A549 (cell line): ENCODE data around the gene OLIG2. TPM values are rescaled to one million over a fixed set of nuclear protein-coding genes. Genes with fewer than 3 reads are reported as not detected.

Source experiments
- ATAC-seq, 2 experiments: fragments of 200-7000 bp in 1 of 2; fragments of >200 bp in 1 of 2; cut with Nextera tagmentation in 1 of 2; cut with Tn5 transposase in 1 of 2; 3 replicates each; pipeline versions ENCODE4 v1.8.0 to v1.9.1; 2018 to 2020; ENCODE audit warnings: mild to moderate bottlenecking in 1 of 2, moderate library complexity in 1 of 2
- CTCF ChIA-PET: fragments of 300-600 bp; sonication (Branson Sonifier 250); formaldehyde crosslinking; extraction: SDS; loops from one replicate; lab custom pipeline; 2021; ENCODE audit warnings: antibody characterized with exemption, inconsistent platforms; lab: Yijun Ruan, JAX
- POLR2A ChIA-PET: fragments of 350-600 bp; formaldehyde crosslinking; extraction: SDS; loops from one replicate; lab custom pipeline; 2021; ENCODE audit warnings: antibody characterized with exemption, inconsistent platforms; lab: Yijun Ruan, JAX
- DNase-seq, 2 experiments: peaks; one replicate each; pipeline versions ENCODE4 v3.0.0 to v3.0.0-alpha.2; 2011 to 2016; ENCODE audit warnings: low read depth in 1 of 2, low spot score in 1 of 2
- FAIRE-seq: peaks from 2 replicates; lab custom pipeline; 2011; peaks lifted over from hg19 to GRCh38; lab: Jason Lieb, UNC
- H3K27ac ChIP-seq, 2 experiments: fragments of >200 bp; sonication (Bioruptor Twin); formaldehyde crosslinking; 3 replicates each; pipeline ENCODE4 v1.5.1; 2016 to 2017
- H3K4me1 ChIP-seq: fragments of >200 bp; sonication (Bioruptor Twin); formaldehyde crosslinking; 3 replicates; pipeline ENCODE4 v1.6.1; 2016
- H3K4me2 ChIP-seq: fragments of >200 bp; sonication (Bioruptor Twin); formaldehyde crosslinking; 3 replicates; pipeline ENCODE4 v1.6.1; 2016
- H3K4me3 ChIP-seq: fragments of >200 bp; sonication (Bioruptor Twin); formaldehyde crosslinking; 3 replicates; pipeline ENCODE4 v1.5.1; 2016
- H3K9me3 ChIP-seq: fragments of >200 bp; sonication (Bioruptor Twin); formaldehyde crosslinking; 3 replicates; pipeline ENCODE4 v1.6.1; 2016
- BHLHE40 ChIP-seq: IDR thresholded peaks from 2 replicates; pipeline ENCODE4 v1.6.1; 2012; ENCODE audit warnings: low read depth, low read length, inconsistent platforms
- CBX2 ChIP-seq: fragments of 200-600 bp; sonication (generic); IDR thresholded peaks from 2 replicates; pipeline ENCODE4 v1.6.1; 2016; ENCODE audit warnings: low read depth, mild to moderate bottlenecking, borderline replicate concordance
- CHD2 ChIP-seq: fragments of 150-350 bp; IDR thresholded peaks from 2 replicates; pipeline ENCODE4 v1.6.1; 2014; ENCODE audit warnings: low read length; ENCODE audit not compliant: partially characterized antibody
- FOSB ChIP-seq: fragments of 250-450 bp; sonication (Bioruptor Pico); IDR thresholded peaks from 2 replicates; pipeline ENCODE4 v1.5.0; 2020; ENCODE audit warnings: mild to moderate bottlenecking, moderate library complexity
- GATA3 ChIP-seq: IDR thresholded peaks from 2 replicates; pipeline ENCODE4 v1.6.1; 2012; ENCODE audit warnings: borderline replicate concordance
- HEYL ChIP-seq: fragments of 250-450 bp; sonication (Bioruptor Pico); IDR thresholded peaks from 2 replicates; pipeline ENCODE4 v1.8.0; 2021; ENCODE audit warnings: mild to moderate bottlenecking, moderate library complexity
- HOXB13 ChIP-seq: fragments of 250-450 bp; sonication (Bioruptor Pico); IDR thresholded peaks from 2 replicates; pipeline ENCODE4 v1.5.0; 2020; ENCODE audit warnings: low read depth, mild to moderate bottlenecking, moderate library complexity
- JUN ChIP-seq, 2 experiments: fragments of >200 bp; sonication (Bioruptor Twin); formaldehyde crosslinking; IDR thresholded peaks; 2 replicates in 1 of 2; 3 replicates in 1 of 2; pipeline ENCODE4 v1.6.1; 2016 to 2017
- JUNB ChIP-seq: fragments of >200 bp; sonication (Bioruptor Twin); formaldehyde crosslinking; IDR thresholded peaks from 2 replicates; pipeline ENCODE4 v1.6.1; 2016
- KDM1A ChIP-seq: fragments of 200-600 bp; sonication (generic); IDR thresholded peaks from 2 replicates; pipeline ENCODE4 v1.6.1; 2016; ENCODE audit warnings: low read depth, mild to moderate bottlenecking
- KDM5A ChIP-seq: fragments of 200-600 bp; sonication (generic); IDR thresholded peaks from 2 replicates; pipeline ENCODE4 v1.6.1; 2016; ENCODE audit warnings: antibody characterized with exemption, mild to moderate bottlenecking
- MAFK ChIP-seq: fragments of 450-650 bp; IDR thresholded peaks from 2 replicates; pipeline ENCODE4 v1.6.1; 2014; ENCODE audit not compliant: partially characterized antibody
- MAX ChIP-seq: IDR thresholded peaks from 2 replicates; pipeline ENCODE4 v1.6.1; 2012
- NR3C1 ChIP-seq: fragments of >200 bp; sonication (Bioruptor Twin); formaldehyde crosslinking; IDR thresholded peaks from 3 replicates; pipeline ENCODE4 v1.6.1; 2017
- PBX3 ChIP-seq: IDR thresholded peaks from 2 replicates; pipeline ENCODE4 v1.6.1; 2012
- POLR2A ChIP-seq: IDR thresholded peaks from 2 replicates; pipeline ENCODE4 v1.6.1; 2012; ENCODE audit warnings: mild to moderate bottlenecking, low read length
- POLR2AphosphoS2 ChIP-seq: conservative IDR thresholded peaks from 2 replicates; pipeline ENCODE4 v1.6.1; 2012; ENCODE audit warnings: low read length, improper control_type of control experiment, inconsistent platforms
- RCOR1 ChIP-seq: fragments of 150-350 bp; IDR thresholded peaks from 2 replicates; pipeline ENCODE4 v1.6.1; 2014; ENCODE audit warnings: antibody characterized with exemption, low read length, low read depth
- RFX5 ChIP-seq: fragments of 450-650 bp; IDR thresholded peaks from 2 replicates; pipeline ENCODE4 v1.7.1; 2014; ENCODE audit warnings: antibody characterized with exemption, mild to moderate bottlenecking, moderate library complexity
- RNF2 ChIP-seq: fragments of 200-600 bp; sonication (generic); IDR thresholded peaks from 2 replicates; pipeline ENCODE4 v1.6.1; 2016; ENCODE audit warnings: low read depth, mild to moderate bottlenecking, antibody characterized with exemption, moderate library complexity, borderline replicate concordance
- SMC3 ChIP-seq: fragments of >200 bp; sonication (Bioruptor Twin); formaldehyde crosslinking; IDR thresholded peaks from 3 replicates; pipeline ENCODE4 v1.6.1; 2018; ENCODE audit warnings: inconsistent platforms
- TFCP2L1 ChIP-seq: fragments of 250-450 bp; sonication (Bioruptor Pico); IDR thresholded peaks from 2 replicates; pipeline ENCODE4 v1.5.0; 2021; ENCODE audit warnings: mild to moderate bottlenecking
- ZNF302 ChIP-seq: fragments of 250-450 bp; sonication (Bioruptor Pico); IDR thresholded peaks from 2 replicates; pipeline ENCODE4 v1.9.0; 2021; ENCODE audit warnings: inconsistent platforms, mild to moderate bottlenecking, moderate library complexity
- ZSCAN20 ChIP-seq: fragments of 250-450 bp; sonication (Bioruptor Pico); IDR thresholded peaks from 2 replicates; pipeline ENCODE4 v1.8.0; 2022; ENCODE audit warnings: mild to moderate bottlenecking, moderate library complexity
- WGBS: methylation state at CpG from one replicate; pipeline ENCODE4 v1.1.6; 2017; ENCODE audit errors: missing lambda C conversion rate; 5-methylcytosine and 5-hydroxymethylcytosine counted together
- polyA plus RNA-seq, 4 experiments: library from polyadenylated mRNA; depleted of rRNA in 3 of 4; stranded (reverse); fragments of >200 nt; fragmentation: RNase III in 1 of 4; extraction: RNeasy Plus Mini Kit Qiagen cat#74134 plus additional on column Dnase treatment in 1 of 4; gene quantifications; 2 replicates in 3 of 4; 3 replicates in 1 of 4; pipeline ENCODE4 v1.2.3, GENCODE V29; 2011 to 2017
- TF ChIP-seq, protein P1 (sequence below): fragments of 450-650 bp; IDR thresholded peaks from 2 replicates; pipeline ENCODE4 v1.6.1; 2014; ENCODE audit warnings: antibody characterized with exemption
- TF ChIP-seq, protein P2 (sequence below): fragments of 200-600 bp; sonication (generic); IDR thresholded peaks from 2 replicates; pipeline ENCODE4 v1.6.1; 2016; ENCODE audit warnings: antibody characterized with exemption, mild to moderate bottlenecking, moderate library complexity
- TF ChIP-seq, protein P3 (sequence below): fragments of 150-350 bp; IDR thresholded peaks from 2 replicates; pipeline ENCODE4 v1.6.1; 2014; ENCODE audit warnings: low read depth, mild to moderate bottlenecking, low read length

OLIG2 gene
- polyA plus RNA-seq, 2 of the 4 experiments (the other 2 are of a cell fraction): not detected

- no peak overlapping the region for H3K27ac ChIP-seq
- DNase-seq: no peak
- FAIRE-seq: no peak
- peaks cover 11% of the 10 kb centered on the region; the same call in 2 of the 3 replicates for H3K4me1 ChIP-seq
- WGBS: 32% methylated on average over 8 of the region's 11 CpGs
- ChIA-PET CTCF (no interaction called here), POLR2A (no interaction called here)
- no peak overlapping the region for H3K4me2 ChIP-seq
- no peak overlapping the region for H3K4me3 ChIP-seq
- ATAC-seq: no peak
- TF ChIP-seq KDM1A: no peak
- no peak for TF ChIP-seq HEYL
- no peak for TF ChIP-seq CHD2
- no peak for TF ChIP-seq MAX
- TF ChIP-seq RFX5: no peak
- no peak for TF ChIP-seq SMC3
- TF ChIP-seq BHLHE40: no peak
- TF ChIP-seq HOXB13 (CRISPR knock-in tag): no peak
- no peak for TF ChIP-seq GATA3
- no peak for TF ChIP-seq ZNF302 (CRISPR knock-in tag)
- TF ChIP-seq, protein P1, sequence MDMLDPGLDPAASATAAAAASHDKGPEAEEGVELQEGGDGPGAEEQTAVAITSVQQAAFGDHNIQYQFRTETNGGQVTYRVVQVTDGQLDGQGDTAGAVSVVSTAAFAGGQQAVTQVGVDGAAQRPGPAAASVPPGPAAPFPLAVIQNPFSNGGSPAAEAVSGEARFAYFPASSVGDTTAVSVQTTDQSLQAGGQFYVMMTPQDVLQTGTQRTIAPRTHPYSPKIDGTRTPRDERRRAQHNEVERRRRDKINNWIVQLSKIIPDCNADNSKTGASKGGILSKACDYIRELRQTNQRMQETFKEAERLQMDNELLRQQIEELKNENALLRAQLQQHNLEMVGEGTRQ: no peak
- TF ChIP-seq RNF2: no peak
- TF ChIP-seq CBX2: no peak
- no peak for TF ChIP-seq MAFK
- no peak for TF ChIP-seq KDM5A
- TF ChIP-seq, protein P2, sequence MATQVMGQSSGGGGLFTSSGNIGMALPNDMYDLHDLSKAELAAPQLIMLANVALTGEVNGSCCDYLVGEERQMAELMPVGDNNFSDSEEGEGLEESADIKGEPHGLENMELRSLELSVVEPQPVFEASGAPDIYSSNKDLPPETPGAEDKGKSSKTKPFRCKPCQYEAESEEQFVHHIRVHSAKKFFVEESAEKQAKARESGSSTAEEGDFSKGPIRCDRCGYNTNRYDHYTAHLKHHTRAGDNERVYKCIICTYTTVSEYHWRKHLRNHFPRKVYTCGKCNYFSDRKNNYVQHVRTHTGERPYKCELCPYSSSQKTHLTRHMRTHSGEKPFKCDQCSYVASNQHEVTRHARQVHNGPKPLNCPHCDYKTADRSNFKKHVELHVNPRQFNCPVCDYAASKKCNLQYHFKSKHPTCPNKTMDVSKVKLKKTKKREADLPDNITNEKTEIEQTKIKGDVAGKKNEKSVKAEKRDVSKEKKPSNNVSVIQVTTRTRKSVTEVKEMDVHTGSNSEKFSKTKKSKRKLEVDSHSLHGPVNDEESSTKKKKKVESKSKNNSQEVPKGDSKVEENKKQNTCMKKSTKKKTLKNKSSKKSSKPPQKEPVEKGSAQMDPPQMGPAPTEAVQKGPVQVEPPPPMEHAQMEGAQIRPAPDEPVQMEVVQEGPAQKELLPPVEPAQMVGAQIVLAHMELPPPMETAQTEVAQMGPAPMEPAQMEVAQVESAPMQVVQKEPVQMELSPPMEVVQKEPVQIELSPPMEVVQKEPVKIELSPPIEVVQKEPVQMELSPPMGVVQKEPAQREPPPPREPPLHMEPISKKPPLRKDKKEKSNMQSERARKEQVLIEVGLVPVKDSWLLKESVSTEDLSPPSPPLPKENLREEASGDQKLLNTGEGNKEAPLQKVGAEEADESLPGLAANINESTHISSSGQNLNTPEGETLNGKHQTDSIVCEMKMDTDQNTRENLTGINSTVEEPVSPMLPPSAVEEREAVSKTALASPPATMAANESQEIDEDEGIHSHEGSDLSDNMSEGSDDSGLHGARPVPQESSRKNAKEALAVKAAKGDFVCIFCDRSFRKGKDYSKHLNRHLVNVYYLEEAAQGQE: no peak
- TF ChIP-seq, protein P3, sequence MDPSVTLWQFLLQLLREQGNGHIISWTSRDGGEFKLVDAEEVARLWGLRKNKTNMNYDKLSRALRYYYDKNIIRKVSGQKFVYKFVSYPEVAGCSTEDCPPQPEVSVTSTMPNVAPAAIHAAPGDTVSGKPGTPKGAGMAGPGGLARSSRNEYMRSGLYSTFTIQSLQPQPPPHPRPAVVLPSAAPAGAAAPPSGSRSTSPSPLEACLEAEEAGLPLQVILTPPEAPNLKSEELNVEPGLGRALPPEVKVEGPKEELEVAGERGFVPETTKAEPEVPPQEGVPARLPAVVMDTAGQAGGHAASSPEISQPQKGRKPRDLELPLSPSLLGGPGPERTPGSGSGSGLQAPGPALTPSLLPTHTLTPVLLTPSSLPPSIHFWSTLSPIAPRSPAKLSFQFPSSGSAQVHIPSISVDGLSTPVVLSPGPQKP: no peak
- TF ChIP-seq TFCP2L1 (CRISPR knock-in tag): no peak
- TF ChIP-seq ZSCAN20 (CRISPR knock-in tag): no peak
- H3K9me3 ChIP-seq: no peaks in the 10 kb centered on the region
These were observed 50.0 kb downstream of the OLIG2 start for GRCh38 chr21:33075596-33076195.

- Histone ChIP-seq H3K4me1 (peaks cover 7% of the 10 kb centered on the region; the same call in 2 of the 3 replicates), H3K27ac (no peak overlapping the region), H3K4me2 (no peak overlapping the region), H3K4me3 (no peak overlapping the region), H3K9me3 (no peaks in the 10 kb centered on the region)
- WGBS: 68% methylated on average over 11 of the region's 11 CpGs
- ATAC-seq (no peak), DNase-seq (no peak), FAIRE-seq (no peak)
- ChIA-PET POLR2A (no interaction called here), CTCF (interaction anchor here (0.8 kb wide), 1 partner anchor 123 kb away, joined by 3 read pairs; no protein-coding TSS in a partner anchor)
- TF ChIP-seq, protein P1: no peak
- TF ChIP-seq PBX3 (no peak), JUN (IDR thresholded peaks at IDR 0.05) (no peak), JUNB (no peak), RCOR1 (no peak), FOSB (no peak), BHLHE40 (no peak), POLR2A (no peak), NR3C1 (no peak), POLR2AphosphoS2 (no peak)
These were observed 51.0 kb downstream of the OLIG2 start for GRCh38 chr21:33076600-33077329.
